H1 (cell line): Measurements from ENCODE around the gene ENTPD5.

Experiments used
- BACH1 ChIP-seq: IDR thresholded peaks from 2 replicates; pipeline ENCODE4 v1.6.1; 2012; ENCODE audit warnings: low read length, improper control_type of control experiment
- CTCF ChIP-seq, 3 experiments: IDR thresholded peaks; 1 replicate in 2 of 3; 2 replicates in 1 of 3; pipeline versions ENCODE4 v1.5.1 to v1.6.1; 2011; ENCODE audit warnings: low read length in 3 of 3, mild to moderate bottlenecking in 3 of 3, inconsistent platforms in 2 of 3, low read depth in 1 of 3, moderate library complexity in 1 of 3; ENCODE audit not compliant: insufficient read depth in 1 of 3; ENCODE audit errors: control extremely low read depth in 1 of 3
- EP300 ChIP-seq, 2 experiments: IDR thresholded peaks; 1 replicate in 1 of 2; 2 replicates in 1 of 2; pipeline ENCODE4 v1.6.1; 2011 to 2012; ENCODE audit warnings: low read depth in 2 of 2, low read length in 2 of 2, mild to moderate bottlenecking in 2 of 2, borderline replicate concordance in 1 of 2, inconsistent platforms in 1 of 2, moderate library complexity in 1 of 2
- EZH2 ChIP-seq: fragments of 200-600 bp; sonication (generic); IDR thresholded peaks from 2 replicates; pipeline ENCODE4 v1.7.1; 2012; ENCODE audit warnings: low read depth, mild to moderate bottlenecking, moderate library complexity, low read length, inconsistent platforms; ENCODE audit not compliant: severe bottlenecking
- JUN ChIP-seq: IDR thresholded peaks from 2 replicates; pipeline ENCODE4 v1.6.1; 2011; ENCODE audit warnings: low read depth, mild to moderate bottlenecking, improper control_type of control experiment, low read length
- MAX ChIP-seq: IDR thresholded peaks from 2 replicates; pipeline ENCODE4 v1.6.1; 2012; ENCODE audit warnings: inconsistent platforms
- NRF1 ChIP-seq: IDR thresholded peaks from 2 replicates; pipeline ENCODE4 v1.6.1; 2011; ENCODE audit warnings: mild to moderate bottlenecking, low read depth, low read length, improper control_type of control experiment
- PHF8 ChIP-seq: fragments of 200-600 bp; sonication (generic); conservative IDR thresholded peaks from 2 replicates; pipeline ENCODE4 v1.7.1; 2012; ENCODE audit warnings: low read depth, mild to moderate bottlenecking, inconsistent platforms, low read length, moderate library complexity
- POLR2A ChIP-seq, 2 experiments: IDR thresholded peaks; 1 replicate in 1 of 2; 2 replicates in 1 of 2; pipeline ENCODE4 v1.6.1; 2011; ENCODE audit warnings: low read depth in 2 of 2, low read length in 2 of 2, mild to moderate bottlenecking in 2 of 2; ENCODE audit errors: control extremely low read depth in 1 of 2
- POLR2AphosphoS5 ChIP-seq: IDR thresholded peaks from 2 replicates; pipeline ENCODE4 v1.6.1; 2011; ENCODE audit warnings: low read depth, low read length
- TEAD4 ChIP-seq: IDR thresholded peaks from 2 replicates; pipeline ENCODE4 v1.6.1; 2012; ENCODE audit warnings: low read depth, low read length, inconsistent platforms, mixed read lengths
- YY1 ChIP-seq: IDR thresholded peaks from 2 replicates; pipeline ENCODE4 v1.6.1; 2011; ENCODE audit warnings: low read depth, mild to moderate bottlenecking, low read length
- TF ChIP-seq, protein P1 (sequence below): IDR thresholded peaks from 2 replicates; pipeline ENCODE4 v1.6.1; 2011; ENCODE audit warnings: low read depth, mild to moderate bottlenecking, low read length; ENCODE audit not compliant: insufficient read depth

- TF ChIP-seq EZH2 (no peak), POLR2A (IDR thresholded peaks at IDR 0.05; ENCODE audit: control extremely low read depth in 1 of 2, low read depth in 2 of 2, low read length in 2 of 2) (no peak), YY1 (no peak), TEAD4 (no peak), EP300 (IDR thresholded peaks at IDR 0.05; ENCODE audit: borderline replicate concordance in 1 of 2, low read depth in 2 of 2, low read length in 2 of 2) (no peak), MAX (no peak), NRF1 (no peak), BACH1 (no peak), PHF8 (no peak), POLR2AphosphoS5 (no peak), JUN (no peak), CTCF (IDR thresholded peaks at IDR 0.05; ENCODE audit: control extremely low read depth in 1 of 3, insufficient read depth in 1 of 3, low read depth in 1 of 3, low read length in 3 of 3) (no peak)
- TF ChIP-seq, protein P1, sequence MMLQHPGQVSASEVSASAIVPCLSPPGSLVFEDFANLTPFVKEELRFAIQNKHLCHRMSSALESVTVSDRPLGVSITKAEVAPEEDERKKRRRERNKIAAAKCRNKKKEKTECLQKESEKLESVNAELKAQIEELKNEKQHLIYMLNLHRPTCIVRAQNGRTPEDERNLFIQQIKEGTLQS: no peak
Measured at GRCh38 chr14:73944432-73945158, 74.5 kb downstream of the ENTPD5 start.
